PC-3 (cell line): ENCODE data around the gene ZNF423.
"Not testable (repeated sequence)": the region's sequence is repeated elsewhere in the genome, so short reads cannot be mapped to it uniquely, and the experiment has no call there.

Experiments
- CTCF ChIP-seq: fragments of 300-600 bp; sonication (generic); conservative IDR thresholded peaks from 2 replicates; pipeline ENCODE4 v1.5.1; 2017; ENCODE audit warnings: antibody characterized with exemption, low read depth, mild to moderate bottlenecking, low read length
- EZH2 ChIP-seq: fragments of 300-600 bp; sonication (generic); IDR thresholded peaks from one replicate; pipeline ENCODE4 v1.6.1; 2017; ENCODE audit warnings: antibody characterized with exemption, mild to moderate bottlenecking, low read length; ENCODE audit not compliant: unreplicated experiment
- EZH2phosphoT487 ChIP-seq: fragments of 300-600 bp; sonication (generic); IDR thresholded peaks from 2 replicates; pipeline ENCODE4 v1.6.1; 2018; ENCODE audit warnings: mild to moderate bottlenecking, antibody characterized with exemption, low read length, borderline replicate concordance

GRCh38 chr16:49562894-49563293 is 293.0 kb downstream of the ZNF423 start:
- not testable (repeated sequence) for TF ChIP-seq CTCF, EZH2phosphoT487, EZH2
